ENCODE results near the gene CDYL.

DNA sequence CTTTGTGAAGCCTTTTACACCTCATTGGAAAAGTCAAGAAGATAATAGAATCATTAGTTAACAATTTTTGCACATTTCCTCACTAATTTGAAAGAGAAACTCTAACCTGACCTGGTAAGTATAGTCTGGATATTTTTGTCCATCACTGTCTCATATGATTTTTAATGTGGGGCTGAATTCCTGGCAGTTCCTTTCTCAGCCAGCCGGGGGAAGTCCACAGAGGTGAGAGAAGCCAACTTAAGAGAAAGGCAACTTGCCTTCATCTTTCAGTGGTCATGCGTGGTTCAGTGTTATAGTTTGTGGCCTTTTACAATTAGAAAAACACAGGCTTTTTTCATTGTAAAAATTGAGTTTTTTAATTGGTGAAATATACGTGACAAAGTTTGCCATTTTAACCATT lies 80.6 kb downstream of the CDYL start:
- TF ChIP-seq EZH2phosphoT487 (IDR thresholded peaks at IDR 0.05; ENCODE audit: borderline replicate concordance, low read depth) (no peak), TAF1 (IDR thresholded peaks at IDR 0.05; ENCODE audit: borderline replicate concordance, low read depth, low read length) (no peak), YY1 (IDR thresholded peaks at IDR 0.05; ENCODE audit: low read depth) (no peak)
- TF ChIP-seq, protein P1, sequence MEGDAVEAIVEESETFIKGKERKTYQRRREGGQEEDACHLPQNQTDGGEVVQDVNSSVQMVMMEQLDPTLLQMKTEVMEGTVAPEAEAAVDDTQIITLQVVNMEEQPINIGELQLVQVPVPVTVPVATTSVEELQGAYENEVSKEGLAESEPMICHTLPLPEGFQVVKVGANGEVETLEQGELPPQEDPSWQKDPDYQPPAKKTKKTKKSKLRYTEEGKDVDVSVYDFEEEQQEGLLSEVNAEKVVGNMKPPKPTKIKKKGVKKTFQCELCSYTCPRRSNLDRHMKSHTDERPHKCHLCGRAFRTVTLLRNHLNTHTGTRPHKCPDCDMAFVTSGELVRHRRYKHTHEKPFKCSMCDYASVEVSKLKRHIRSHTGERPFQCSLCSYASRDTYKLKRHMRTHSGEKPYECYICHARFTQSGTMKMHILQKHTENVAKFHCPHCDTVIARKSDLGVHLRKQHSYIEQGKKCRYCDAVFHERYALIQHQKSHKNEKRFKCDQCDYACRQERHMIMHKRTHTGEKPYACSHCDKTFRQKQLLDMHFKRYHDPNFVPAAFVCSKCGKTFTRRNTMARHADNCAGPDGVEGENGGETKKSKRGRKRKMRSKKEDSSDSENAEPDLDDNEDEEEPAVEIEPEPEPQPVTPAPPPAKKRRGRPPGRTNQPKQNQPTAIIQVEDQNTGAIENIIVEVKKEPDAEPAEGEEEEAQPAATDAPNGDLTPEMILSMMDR (IDR thresholded peaks at IDR 0.05) = no peak
